SK-N-MC (cell line): ENCODE measurements around the gene PLK5.

ENCODE experiments used
- EZH2 ChIP-seq: fragments of 200-600 bp; sonication (generic); IDR thresholded peaks from one replicate; pipeline ENCODE4 v1.6.1; 2017; ENCODE audit warnings: antibody characterized with exemption
- FOXP2 ChIP-seq: optimal IDR thresholded peaks from 2 replicates; pipeline ENCODE3; 2011; ENCODE audit warnings: mild to moderate bottlenecking, moderate library complexity; ENCODE audit not compliant: insufficient read depth; ENCODE audit errors: extremely low read length, control extremely low read depth
- POLR2AphosphoS5 ChIP-seq: IDR thresholded peaks from 2 replicates; pipeline ENCODE4 v1.6.1; 2012; ENCODE audit warnings: mild to moderate bottlenecking, low read depth, low read length, borderline replicate concordance

DNA sequence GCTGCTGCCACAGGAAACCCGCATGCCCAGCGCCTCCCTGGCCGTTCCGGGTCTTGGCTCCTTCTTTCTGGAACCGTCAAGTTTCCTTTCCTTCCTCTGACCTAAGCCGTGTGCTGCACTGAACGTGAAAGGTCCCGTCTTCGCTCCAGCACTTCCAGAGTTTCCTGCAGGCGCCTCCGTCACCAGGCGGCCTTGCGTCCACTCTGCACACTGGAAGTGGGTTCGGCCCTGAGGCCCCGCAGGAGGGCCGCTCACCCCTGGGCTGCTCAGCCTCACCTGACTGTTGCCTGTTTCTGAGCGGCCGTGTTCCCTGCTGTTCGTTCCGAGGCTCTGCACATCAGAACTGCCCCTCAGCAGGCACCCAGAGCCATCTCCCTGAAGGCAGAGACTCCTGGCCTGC, 56.5 kb downstream of the PLK5 start:
- TF ChIP-seq EZH2: no peak
- no peak for TF ChIP-seq POLR2AphosphoS5
- TF ChIP-seq FOXP2: no peak
